Activated CD4-positive, alpha-beta T cell treated with anti-CD3 and anti-CD28 coated beads for 4 hours (primary cell): ENCODE results near the gene TAX1BP3.
"Not testable (repeated sequence)": the region's sequence is repeated elsewhere in the genome, so short reads cannot be mapped to it uniquely, and the experiment has no call there.

Source experiments
- DNase-seq, 2 donors: peaks; one replicate each; pipeline ENCODE4 v3.0.0-alpha.2; 2020

Gene TAX1BP3

GRCh38 chr17:3668279-3669084, at the start of gene TAX1BP3, which contains the start of gene EMC6:
Gene TAX1BP3, minus strand, starts transcription at chr17:3668578. Its CDS starts 52 bp downstream, at chr17:3668526.
Gene EMC6, plus strand, starts transcription at chr17:3668812. Its CDS starts 335 bp downstream, at chr17:3669147.
- peak; percentile 98 to 99 for DNase-seq

GRCh38 chr17:3715296-3715695, 46.9 kb upstream of the TAX1BP3 start:
- no peak for DNase-seq

GRCh38 chr17:3712811-3713463, 44.6 kb upstream of the TAX1BP3 start:
- no peak for DNase-seq

GRCh38 chr17:3710951-3711383, 42.6 kb upstream of the TAX1BP3 start:
- peak; percentile 71 to 73 for DNase-seq

- DNase-seq: no peak
These were observed 40.0 kb upstream of the TAX1BP3 start for GRCh38 chr17:3708366-3708765.

GRCh38 chr17:3705718-3705984, 37.3 kb upstream of the TAX1BP3 start:
- not testable (repeated sequence) for DNase-seq

- DNase-seq: no peak
These were observed 36.7 kb upstream of the TAX1BP3 start for GRCh38 chr17:3704931-3705717.

GRCh38 chr17:3702041-3702539, 33.7 kb upstream of the TAX1BP3 start:
- DNase-seq: not testable (repeated sequence)

GRCh38 chr17:3699951-3700350, 31.6 kb upstream of the TAX1BP3 start:
- DNase-seq: no peak

- no peak for DNase-seq
These were observed 29.8 kb upstream of the TAX1BP3 start for GRCh38 chr17:3698139-3698538.

- no peak for DNase-seq
These were observed 28.7 kb upstream of the TAX1BP3 start for GRCh38 chr17:3697103-3697476.

GRCh38 chr17:3695723-3696411, 27.5 kb upstream of the TAX1BP3 start, which contains the start of gene P2RX5:
Gene P2RX5, minus strand, starts transcription at chr17:3696155. Its CDS starts 150 bp downstream, at chr17:3696005.
- DNase-seq: peak; percentile 24 to 29

GRCh38 chr17:3695129-3695722, 26.8 kb upstream of the TAX1BP3 start:
- no peak for DNase-seq

- DNase-seq: no peak
These were observed 25.5 kb upstream of the TAX1BP3 start for GRCh38 chr17:3693829-3694231.

- DNase-seq: no peak
These were observed 24.8 kb upstream of the TAX1BP3 start for GRCh38 chr17:3693141-3693540.

- DNase-seq: no peak
These were observed 24.0 kb upstream of the TAX1BP3 start for GRCh38 chr17:3692346-3692745.

GRCh38 chr17:3691617-3692067, 23.3 kb upstream of the TAX1BP3 start:
- DNase-seq: no peak

- no peak for DNase-seq
These were observed 21.8 kb upstream of the TAX1BP3 start for GRCh38 chr17:3690094-3690715.

GRCh38 chr17:3689262-3690093, 21.1 kb upstream of the TAX1BP3 start:
- no peak for DNase-seq

- no peak for DNase-seq
These were observed 20.5 kb upstream of the TAX1BP3 start for GRCh38 chr17:3688852-3689261.
